HEK293 (cell line): Measurements from ENCODE around the gene FAAP100.

Source experiments
- ZFP41 ChIP-seq: fragments of 450-650 bp; formaldehyde crosslinking; IDR thresholded peaks from 2 replicates; pipeline ENCODE4 v1.5.1; 2016; ENCODE audit warnings: missing biosample characterization, missing genetic modification characterization, borderline replicate concordance
- ZNF112 ChIP-seq: fragments of 450-650 bp; formaldehyde crosslinking; IDR thresholded peaks from 2 replicates; pipeline ENCODE4 v1.5.0; 2017; ENCODE audit warnings: missing biosample characterization, missing genetic modification characterization
- ZNF140 ChIP-seq: fragments of 450-650 bp; formaldehyde crosslinking; IDR thresholded peaks from 2 replicates; pipeline ENCODE4 v1.5.1; 2016; ENCODE audit warnings: missing biosample characterization, missing genetic modification characterization
- ZNF311 ChIP-seq: fragments of 450-650 bp; formaldehyde crosslinking; IDR thresholded peaks from 2 replicates; pipeline ENCODE4 v1.5.1; 2017; ENCODE audit warnings: missing biosample characterization, missing genetic modification characterization, borderline replicate concordance
- ZNF366 ChIP-seq: fragments of 450-650 bp; formaldehyde crosslinking; conservative IDR thresholded peaks from 2 replicates; pipeline ENCODE4 v1.5.1; 2016; ENCODE audit warnings: missing biosample characterization, missing genetic modification characterization
- ZNF416 ChIP-seq: fragments of 450-650 bp; formaldehyde crosslinking; IDR thresholded peaks from 2 replicates; pipeline ENCODE4 v1.5.1; 2016; ENCODE audit warnings: missing biosample characterization, missing genetic modification characterization
- ZNF843 ChIP-seq: fragments of 450-650 bp; formaldehyde crosslinking; IDR thresholded peaks from 2 replicates; pipeline ENCODE4 v1.5.1; 2016; ENCODE audit warnings: missing biosample characterization, missing genetic modification characterization
- TF ChIP-seq, protein P1 (sequence below): fragments of 450-650 bp; formaldehyde crosslinking; IDR thresholded peaks from 2 replicates; pipeline ENCODE4 v1.5.1; 2016; ENCODE audit warnings: missing biosample characterization, missing genetic modification characterization
- TF ChIP-seq, protein P2 (sequence below): fragments of 450-650 bp; formaldehyde crosslinking; IDR thresholded peaks from 2 replicates; pipeline ENCODE4 v1.5.1; 2017; ENCODE audit warnings: missing biosample characterization, mild to moderate bottlenecking, missing genetic modification characterization, moderate library complexity
- TF ChIP-seq, protein P3 (sequence below): fragments of 450-650 bp; IDR thresholded peaks from 2 replicates; pipeline ENCODE4 v1.5.1; 2018; ENCODE audit warnings: missing biosample characterization, mild to moderate bottlenecking, missing genetic modification characterization
- TF ChIP-seq, protein P4 (sequence below): fragments of 450-650 bp; formaldehyde crosslinking; IDR thresholded peaks from 2 replicates; pipeline ENCODE4 v1.5.1; 2016; ENCODE audit warnings: missing biosample characterization, missing genetic modification characterization, borderline replicate concordance
- TF ChIP-seq, protein P5 (sequence below): fragments of 450-650 bp; formaldehyde crosslinking; IDR thresholded peaks from 2 replicates; pipeline ENCODE4 v1.5.1; 2016; ENCODE audit warnings: missing biosample characterization, missing genetic modification characterization

DNA sequence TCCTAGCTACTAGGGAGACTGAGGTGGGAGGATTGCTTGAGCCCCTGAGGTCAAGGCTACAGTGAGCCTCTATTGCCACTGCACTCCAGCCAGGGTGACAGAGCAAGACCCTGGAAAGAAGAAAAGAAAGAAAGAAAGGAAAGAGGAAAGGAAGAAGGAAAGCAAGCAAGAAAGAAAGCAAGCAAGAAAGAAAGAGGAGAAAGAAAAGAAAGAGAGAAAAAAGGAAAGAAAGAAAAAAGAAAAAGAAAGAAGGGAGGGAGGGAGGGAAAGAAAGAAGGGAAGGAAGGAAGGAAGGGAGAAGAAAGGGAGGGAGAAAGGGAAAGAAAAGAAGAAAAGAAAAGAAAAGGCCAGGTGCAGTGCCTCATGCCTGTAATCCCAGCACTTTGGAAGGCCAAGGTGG is 48.5 kb downstream of the FAAP100 start:
- TF ChIP-seq, protein P1, sequence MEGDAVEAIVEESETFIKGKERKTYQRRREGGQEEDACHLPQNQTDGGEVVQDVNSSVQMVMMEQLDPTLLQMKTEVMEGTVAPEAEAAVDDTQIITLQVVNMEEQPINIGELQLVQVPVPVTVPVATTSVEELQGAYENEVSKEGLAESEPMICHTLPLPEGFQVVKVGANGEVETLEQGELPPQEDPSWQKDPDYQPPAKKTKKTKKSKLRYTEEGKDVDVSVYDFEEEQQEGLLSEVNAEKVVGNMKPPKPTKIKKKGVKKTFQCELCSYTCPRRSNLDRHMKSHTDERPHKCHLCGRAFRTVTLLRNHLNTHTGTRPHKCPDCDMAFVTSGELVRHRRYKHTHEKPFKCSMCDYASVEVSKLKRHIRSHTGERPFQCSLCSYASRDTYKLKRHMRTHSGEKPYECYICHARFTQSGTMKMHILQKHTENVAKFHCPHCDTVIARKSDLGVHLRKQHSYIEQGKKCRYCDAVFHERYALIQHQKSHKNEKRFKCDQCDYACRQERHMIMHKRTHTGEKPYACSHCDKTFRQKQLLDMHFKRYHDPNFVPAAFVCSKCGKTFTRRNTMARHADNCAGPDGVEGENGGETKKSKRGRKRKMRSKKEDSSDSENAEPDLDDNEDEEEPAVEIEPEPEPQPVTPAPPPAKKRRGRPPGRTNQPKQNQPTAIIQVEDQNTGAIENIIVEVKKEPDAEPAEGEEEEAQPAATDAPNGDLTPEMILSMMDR (tag by site-specific recombination), result no peak
- TF ChIP-seq ZNF416 (tag by site-specific recombination) (no peak), ZNF311 (tag by site-specific recombination) (no peak), ZFP41 (tag by site-specific recombination) (no peak), ZNF140 (tag by site-specific recombination) (no peak), ZNF366 (tag by site-specific recombination) (peak; percentile 69), ZNF112 (tag by site-specific recombination) (no peak), ZNF843 (no peak)
- TF ChIP-seq, protein P2, sequence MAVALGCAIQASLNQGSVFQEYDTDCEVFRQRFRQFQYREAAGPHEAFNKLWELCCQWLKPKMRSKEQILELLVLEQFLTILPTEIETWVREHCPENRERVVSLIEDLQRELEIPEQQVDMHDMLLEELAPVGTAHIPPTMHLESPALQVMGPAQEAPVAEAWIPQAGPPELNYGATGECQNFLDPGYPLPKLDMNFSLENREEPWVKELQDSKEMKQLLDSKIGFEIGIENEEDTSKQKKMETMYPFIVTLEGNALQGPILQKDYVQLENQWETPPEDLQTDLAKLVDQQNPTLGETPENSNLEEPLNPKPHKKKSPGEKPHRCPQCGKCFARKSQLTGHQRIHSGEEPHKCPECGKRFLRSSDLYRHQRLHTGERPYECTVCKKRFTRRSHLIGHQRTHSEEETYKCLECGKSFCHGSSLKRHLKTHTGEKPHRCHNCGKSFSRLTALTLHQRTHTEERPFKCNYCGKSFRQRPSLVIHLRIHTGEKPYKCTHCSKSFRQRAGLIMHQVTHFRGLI (tag by site-specific recombination), result no peak
- TF ChIP-seq, protein P3, sequence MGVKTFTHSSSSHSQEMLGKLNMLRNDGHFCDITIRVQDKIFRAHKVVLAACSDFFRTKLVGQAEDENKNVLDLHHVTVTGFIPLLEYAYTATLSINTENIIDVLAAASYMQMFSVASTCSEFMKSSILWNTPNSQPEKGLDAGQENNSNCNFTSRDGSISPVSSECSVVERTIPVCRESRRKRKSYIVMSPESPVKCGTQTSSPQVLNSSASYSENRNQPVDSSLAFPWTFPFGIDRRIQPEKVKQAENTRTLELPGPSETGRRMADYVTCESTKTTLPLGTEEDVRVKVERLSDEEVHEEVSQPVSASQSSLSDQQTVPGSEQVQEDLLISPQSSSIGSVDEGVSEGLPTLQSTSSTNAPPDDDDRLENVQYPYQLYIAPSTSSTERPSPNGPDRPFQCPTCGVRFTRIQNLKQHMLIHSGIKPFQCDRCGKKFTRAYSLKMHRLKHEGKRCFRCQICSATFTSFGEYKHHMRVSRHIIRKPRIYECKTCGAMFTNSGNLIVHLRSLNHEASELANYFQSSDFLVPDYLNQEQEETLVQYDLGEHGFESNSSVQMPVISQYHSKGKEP (tag by site-specific recombination), result no peak
- TF ChIP-seq, protein P4, sequence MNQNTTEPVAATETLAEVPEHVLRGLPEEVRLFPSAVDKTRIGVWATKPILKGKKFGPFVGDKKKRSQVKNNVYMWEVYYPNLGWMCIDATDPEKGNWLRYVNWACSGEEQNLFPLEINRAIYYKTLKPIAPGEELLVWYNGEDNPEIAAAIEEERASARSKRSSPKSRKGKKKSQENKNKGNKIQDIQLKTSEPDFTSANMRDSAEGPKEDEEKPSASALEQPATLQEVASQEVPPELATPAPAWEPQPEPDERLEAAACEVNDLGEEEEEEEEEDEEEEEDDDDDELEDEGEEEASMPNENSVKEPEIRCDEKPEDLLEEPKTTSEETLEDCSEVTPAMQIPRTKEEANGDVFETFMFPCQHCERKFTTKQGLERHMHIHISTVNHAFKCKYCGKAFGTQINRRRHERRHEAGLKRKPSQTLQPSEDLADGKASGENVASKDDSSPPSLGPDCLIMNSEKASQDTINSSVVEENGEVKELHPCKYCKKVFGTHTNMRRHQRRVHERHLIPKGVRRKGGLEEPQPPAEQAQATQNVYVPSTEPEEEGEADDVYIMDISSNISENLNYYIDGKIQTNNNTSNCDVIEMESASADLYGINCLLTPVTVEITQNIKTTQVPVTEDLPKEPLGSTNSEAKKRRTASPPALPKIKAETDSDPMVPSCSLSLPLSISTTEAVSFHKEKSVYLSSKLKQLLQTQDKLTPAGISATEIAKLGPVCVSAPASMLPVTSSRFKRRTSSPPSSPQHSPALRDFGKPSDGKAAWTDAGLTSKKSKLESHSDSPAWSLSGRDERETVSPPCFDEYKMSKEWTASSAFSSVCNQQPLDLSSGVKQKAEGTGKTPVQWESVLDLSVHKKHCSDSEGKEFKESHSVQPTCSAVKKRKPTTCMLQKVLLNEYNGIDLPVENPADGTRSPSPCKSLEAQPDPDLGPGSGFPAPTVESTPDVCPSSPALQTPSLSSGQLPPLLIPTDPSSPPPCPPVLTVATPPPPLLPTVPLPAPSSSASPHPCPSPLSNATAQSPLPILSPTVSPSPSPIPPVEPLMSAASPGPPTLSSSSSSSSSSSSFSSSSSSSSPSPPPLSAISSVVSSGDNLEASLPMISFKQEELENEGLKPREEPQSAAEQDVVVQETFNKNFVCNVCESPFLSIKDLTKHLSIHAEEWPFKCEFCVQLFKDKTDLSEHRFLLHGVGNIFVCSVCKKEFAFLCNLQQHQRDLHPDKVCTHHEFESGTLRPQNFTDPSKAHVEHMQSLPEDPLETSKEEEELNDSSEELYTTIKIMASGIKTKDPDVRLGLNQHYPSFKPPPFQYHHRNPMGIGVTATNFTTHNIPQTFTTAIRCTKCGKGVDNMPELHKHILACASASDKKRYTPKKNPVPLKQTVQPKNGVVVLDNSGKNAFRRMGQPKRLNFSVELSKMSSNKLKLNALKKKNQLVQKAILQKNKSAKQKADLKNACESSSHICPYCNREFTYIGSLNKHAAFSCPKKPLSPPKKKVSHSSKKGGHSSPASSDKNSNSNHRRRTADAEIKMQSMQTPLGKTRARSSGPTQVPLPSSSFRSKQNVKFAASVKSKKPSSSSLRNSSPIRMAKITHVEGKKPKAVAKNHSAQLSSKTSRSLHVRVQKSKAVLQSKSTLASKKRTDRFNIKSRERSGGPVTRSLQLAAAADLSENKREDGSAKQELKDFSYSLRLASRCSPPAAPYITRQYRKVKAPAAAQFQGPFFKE (tag by site-specific recombination), result no peak
- TF ChIP-seq, protein P5, sequence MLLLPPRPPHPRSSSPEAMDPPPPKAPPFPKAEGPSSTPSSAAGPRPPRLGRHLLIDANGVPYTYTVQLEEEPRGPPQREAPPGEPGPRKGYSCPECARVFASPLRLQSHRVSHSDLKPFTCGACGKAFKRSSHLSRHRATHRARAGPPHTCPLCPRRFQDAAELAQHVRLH (tag by site-specific recombination), result no peak
